ENCODE results near the gene GABRB3.

GABRB3 gene

DNA sequence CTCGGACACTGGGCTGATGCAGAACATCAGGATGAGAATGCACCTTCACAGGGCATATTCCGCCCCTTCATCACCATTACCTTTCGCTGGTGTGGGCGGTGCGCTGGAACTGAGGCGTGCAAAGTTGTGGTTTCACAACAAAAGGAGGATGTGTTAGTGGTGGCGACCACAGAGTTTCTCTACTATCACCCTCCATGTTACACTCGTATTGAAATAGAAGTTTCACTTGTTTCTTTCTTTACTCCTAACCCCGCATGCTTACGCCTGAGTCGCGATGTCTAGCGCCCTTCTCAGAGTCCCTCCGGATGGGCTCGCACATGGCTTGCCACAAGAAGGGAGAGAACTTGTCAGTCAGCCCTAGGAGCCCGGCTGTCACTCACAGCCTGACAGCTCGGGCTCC is 148.7 kb downstream of the GABRB3 start:
- no peak for DNase-seq

- DNase-seq: no peak
Measured at GRCh38 chr15:26623071-26623470, 149.8 kb downstream of the GABRB3 start.

DNA sequence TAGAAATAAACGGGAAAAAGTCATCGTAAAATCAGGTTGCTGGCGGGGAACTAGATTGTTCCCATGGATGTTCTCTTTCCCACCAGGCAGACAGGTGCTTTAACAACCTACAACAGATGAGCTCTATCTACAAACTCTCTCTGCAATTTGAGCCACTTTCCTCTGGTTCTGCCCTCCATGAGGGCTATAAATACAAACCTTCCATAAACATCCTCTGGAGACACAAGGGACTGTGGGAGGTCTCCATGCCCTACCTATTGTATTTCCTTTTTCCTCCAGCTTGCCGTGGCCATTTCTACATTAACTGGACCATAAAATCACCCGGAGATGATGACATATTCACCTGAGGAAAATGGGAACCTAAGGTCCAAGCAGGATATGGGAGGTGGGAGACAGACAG is 151.1 kb downstream of the GABRB3 start:
- DNase-seq: no peak

GRCh38 chr15:26620528-26621458 is 152.1 kb downstream of the GABRB3 start:
- no peak for DNase-seq

DNA sequence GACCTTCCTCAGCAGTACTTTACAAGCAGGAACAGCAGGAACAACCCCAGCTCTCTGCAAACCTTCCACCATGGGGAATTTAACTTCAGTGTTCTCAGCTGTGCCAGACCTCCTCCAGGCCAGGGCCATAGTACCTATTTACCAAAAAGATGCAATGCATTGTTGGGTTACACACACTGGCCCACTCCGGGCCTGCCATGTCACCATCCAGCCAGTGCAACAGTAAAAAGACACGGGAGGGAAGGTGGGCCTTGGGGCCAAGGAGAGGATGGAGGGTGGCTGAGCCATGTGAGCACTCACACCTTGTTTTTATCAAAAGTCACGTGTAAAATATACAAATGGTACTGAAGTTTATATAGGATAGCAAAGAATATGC is 157.0 kb downstream of the GABRB3 start:
- DNase-seq: no peak

DNA sequence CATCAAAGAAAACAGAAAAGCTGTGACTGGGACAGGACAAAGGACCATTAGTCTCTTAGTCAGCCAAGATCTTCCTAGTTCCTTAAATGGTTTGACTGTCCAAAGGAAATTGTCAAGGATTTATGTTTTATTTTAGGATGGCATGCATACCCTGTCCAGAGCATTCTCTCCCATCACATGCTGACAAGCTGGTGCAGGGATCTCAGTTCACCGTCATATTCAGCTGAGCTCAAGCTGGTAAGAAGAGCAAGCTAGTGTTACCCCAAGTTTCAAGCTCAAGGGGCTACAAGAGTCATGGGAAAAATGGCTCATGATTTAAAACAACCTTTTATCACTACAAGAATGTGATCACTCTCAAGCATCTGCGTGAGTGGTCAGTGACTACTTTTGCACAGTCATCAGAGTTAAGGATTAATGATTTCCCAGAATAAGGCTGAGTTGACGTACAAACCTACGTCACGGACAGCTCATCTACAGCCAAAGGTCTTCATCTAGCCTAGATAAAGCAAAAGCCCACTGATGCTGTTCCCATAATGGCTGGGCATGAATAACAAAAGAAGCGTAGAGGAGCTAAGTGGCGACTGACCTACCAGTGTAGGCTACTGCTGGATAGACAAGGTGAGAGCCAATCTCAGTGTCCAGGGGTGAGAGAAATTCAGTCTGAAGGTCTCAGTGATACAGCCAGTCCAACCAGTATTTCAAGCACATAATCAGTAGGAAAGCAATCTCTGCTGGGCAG is 157.5 kb downstream of the GABRB3 start:
- no peak for DNase-seq

DNA sequence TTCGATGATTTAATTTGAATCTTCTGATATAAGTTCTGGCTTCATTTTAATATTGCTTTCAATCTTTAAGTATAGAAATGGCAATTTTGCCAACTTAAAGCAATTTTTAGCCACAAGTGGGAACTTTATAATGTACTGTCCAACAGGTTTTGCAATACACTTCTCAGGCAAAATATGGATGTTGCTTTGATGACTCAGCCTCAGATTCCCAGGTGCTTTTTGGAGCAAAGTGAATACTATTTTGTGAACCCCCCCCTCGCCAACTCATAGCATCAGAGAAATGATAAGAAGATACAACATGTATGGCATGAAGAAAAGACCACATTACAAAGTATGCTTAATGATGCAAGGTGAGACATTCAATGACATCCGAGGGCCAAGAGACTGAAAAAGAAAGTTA is 158.1 kb downstream of the GABRB3 start:
- DNase-seq: no peak

GRCh38 chr15:26598704-26599103 is 174.2 kb downstream of the GABRB3 start:
- DNase-seq: no peak

DNA sequence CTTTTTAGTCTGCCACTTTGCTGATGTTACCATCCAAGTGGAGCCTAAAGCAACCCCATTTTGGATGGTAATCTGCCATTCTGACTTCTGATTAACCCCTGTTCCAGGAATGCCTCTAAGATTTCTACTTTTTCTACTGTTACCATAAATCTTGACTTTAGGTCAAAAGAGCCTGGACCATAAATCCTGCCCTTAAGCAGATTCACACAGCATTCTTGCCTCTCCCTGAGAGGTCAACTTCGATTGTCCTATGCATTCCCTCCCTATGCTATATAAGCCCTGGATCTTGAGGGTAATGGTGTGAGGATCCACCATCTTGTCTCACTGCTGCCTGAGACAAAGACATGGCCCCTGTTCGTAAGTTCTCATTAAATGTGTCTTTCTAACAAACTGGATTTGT is 177.3 kb downstream of the GABRB3 start:
- DNase-seq: no peak

- no peak for DNase-seq
Measured at GRCh38 chr15:26590676-26591075, 182.2 kb downstream of the GABRB3 start.

DNA sequence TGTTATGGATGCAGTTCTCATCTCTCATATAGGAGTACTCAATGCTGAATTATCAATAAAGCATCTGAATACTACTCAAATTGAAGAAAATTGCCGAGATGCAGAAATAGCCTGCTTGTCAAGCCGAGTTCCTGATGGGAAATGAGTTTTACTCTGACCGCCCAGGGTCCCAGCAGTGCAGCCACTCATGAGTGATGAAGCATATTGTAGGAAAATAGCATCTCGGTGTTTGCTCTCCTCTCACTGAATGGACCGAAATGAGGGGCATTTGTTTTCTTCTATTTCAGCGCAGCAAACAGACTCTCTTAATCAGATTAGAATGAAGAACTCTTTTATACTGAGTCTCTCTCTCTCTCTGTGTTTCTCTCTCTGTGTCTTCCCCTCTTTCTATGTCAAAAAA is 190.0 kb downstream of the GABRB3 start:
- DNase-seq: no peak

DNA sequence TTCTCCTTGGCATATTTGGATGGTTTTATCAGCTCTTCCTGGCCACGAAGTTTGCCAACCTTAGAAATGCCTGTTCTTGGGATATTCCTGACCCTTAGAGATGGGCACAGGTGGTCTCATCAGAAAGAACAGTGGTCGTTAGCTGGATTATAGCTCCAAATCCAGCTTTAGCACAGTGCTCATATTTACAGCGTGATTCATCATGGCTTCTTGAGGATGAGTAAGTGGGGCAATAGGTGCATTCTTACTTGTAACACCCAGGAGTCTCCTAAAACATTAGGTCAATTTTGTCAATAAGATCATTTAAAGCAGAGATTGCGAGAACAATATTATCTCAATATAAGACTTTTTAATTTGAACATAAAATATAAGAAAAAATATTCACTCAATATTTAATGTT is 191.9 kb downstream of the GABRB3 start:
- DNase-seq: no peak

GRCh38 chr15:26572602-26573350 is 200.1 kb downstream of the GABRB3 start:
- no peak for DNase-seq

DNA sequence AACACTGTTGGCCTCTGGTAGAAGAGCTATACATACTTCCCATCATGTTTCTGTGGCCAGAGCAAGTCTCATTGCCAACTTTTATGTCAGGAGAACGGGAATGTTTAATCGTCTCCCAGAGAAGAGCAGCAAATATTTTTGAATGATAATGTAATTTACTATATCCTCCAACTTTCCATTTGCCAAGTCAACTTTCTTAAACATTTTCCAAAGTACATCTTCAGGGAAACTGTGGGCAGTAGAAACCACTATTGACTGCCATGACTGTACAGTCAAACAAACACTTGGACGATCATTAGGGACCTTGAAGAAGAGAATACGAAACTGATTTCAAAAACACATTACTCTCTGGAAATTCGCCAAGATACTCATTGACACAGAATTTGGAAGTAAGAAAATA is 201.5 kb downstream of the GABRB3 start:
- DNase-seq: no peak

GRCh38 chr15:26565542-26565941 is 207.3 kb downstream of the GABRB3 start:
- no peak for DNase-seq

- DNase-seq: no peak
Measured at GRCh38 chr15:26564361-26564760, 208.5 kb downstream of the GABRB3 start.

GRCh38 chr15:26562336-26562735 is 210.5 kb downstream of the GABRB3 start:
- no peak for DNase-seq

GRCh38 chr15:26561896-26562295 is 211.0 kb downstream of the GABRB3 start:
- no peak for DNase-seq

DNA sequence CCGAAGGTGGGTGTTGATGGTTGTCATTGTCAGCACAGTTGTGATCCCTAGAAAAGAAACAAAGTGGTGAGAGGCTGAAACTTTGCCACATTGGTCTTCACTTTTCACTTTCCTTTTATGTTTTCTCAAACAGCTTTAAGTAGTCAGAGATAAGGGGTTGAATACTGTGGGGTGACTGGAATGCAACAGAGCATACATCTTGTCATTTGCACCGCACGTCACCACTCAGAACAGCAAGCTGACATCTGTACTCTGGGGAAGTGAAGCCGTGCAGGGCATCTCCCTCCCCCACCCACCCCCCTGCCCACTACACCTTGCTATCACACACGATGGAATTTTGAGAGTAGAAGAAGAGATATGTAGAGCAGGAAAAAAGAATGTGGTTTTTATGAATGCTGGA is 211.7 kb downstream of the GABRB3 start:
- DNase-seq: no peak

GRCh38 chr15:26555898-26556297 is 217.0 kb downstream of the GABRB3 start:
- DNase-seq: no peak

GRCh38 chr15:26551473-26551872 is 221.4 kb downstream of the GABRB3 start:
- no peak for DNase-seq

- no peak for DNase-seq
Measured at GRCh38 chr15:26550880-26551279, 222.0 kb downstream of the GABRB3 start.

GRCh38 chr15:26537663-26538062 is 235.2 kb downstream of the GABRB3 start:
- DNase-seq: no peak

- no peak for DNase-seq
Measured at GRCh38 chr15:26531489-26531888, 241.4 kb downstream of the GABRB3 start.
